GDM1 (cell line): ENCODE data around the gene ICAM2.
"Not testable (repeated sequence)": the region's sequence is repeated elsewhere in the genome, so short reads cannot be mapped to it uniquely, and the experiment has no call there.

ENCODE experiments used
- DNase-seq: peaks from one replicate; lab custom pipeline; 2025; lab: John Stamatoyannopoulos, UW

The ICAM2 gene

GRCh38 chr17:64042700-64043485 lies 22.5 kb upstream of the ICAM2 start:
- no peak for DNase-seq

GRCh38 chr17:64041912-64042311 lies 21.5 kb upstream of the ICAM2 start:
- no peak for DNase-seq

GRCh38 chr17:64040206-64040605 lies 19.8 kb upstream of the ICAM2 start:
- DNase-seq = no peak

- DNase-seq = no peak
These were observed 18.6 kb upstream of the ICAM2 start for GRCh38 chr17:64039106-64039400.

- DNase-seq = no peak
These were observed 18.1 kb upstream of the ICAM2 start for GRCh38 chr17:64038331-64039105.

- DNase-seq = no peak
These were observed 17.4 kb upstream of the ICAM2 start for GRCh38 chr17:64037802-64038201.

- DNase-seq = no peak
These were observed 16.7 kb upstream of the ICAM2 start for GRCh38 chr17:64037180-64037579.

GRCh38 chr17:64036198-64036922 lies 15.9 kb upstream of the ICAM2 start:
- DNase-seq = no peak

- DNase-seq = no peak
These were observed 11.6 kb upstream of the ICAM2 start for GRCh38 chr17:64032081-64032480.

GRCh38 chr17:64028874-64029464 lies 8.5 kb upstream of the ICAM2 start:
- peak; percentile 16 for DNase-seq

- peak; percentile 77 for DNase-seq
These were observed 5.4 kb upstream of the ICAM2 start for GRCh38 chr17:64025732-64026294.

GRCh38 chr17:64024781-64025731 lies 4.6 kb upstream of the ICAM2 start:
- DNase-seq = no peak

GRCh38 chr17:64024215-64024654 lies 3.8 kb upstream of the ICAM2 start:
- DNase-seq = no peak

GRCh38 chr17:64022611-64023063 lies 2.2 kb upstream of the ICAM2 start:
- no peak for DNase-seq

- not testable (repeated sequence) for DNase-seq
These were observed 877 bp downstream of the ICAM2 start for GRCh38 chr17:64019551-64019961.

- DNase-seq = no peak
These were observed 3.0 kb downstream of the ICAM2 start for GRCh38 chr17:64017381-64017980.

- DNase-seq = no peak
These were observed 3.5 kb downstream of the ICAM2 start for GRCh38 chr17:64016974-64017373.

- no peak for DNase-seq
These were observed 4.1 kb downstream of the ICAM2 start for GRCh38 chr17:64016231-64016784.

- no peak for DNase-seq
These were observed 5.0 kb downstream of the ICAM2 start for GRCh38 chr17:64015447-64015846.
